Posterior vena cava (tissue), 2 donors: ENCODE measurements around the gene CCDC50. TPM values are rescaled to one million over a fixed set of nuclear protein-coding genes. Genes with fewer than 3 reads are reported as not detected.

Experiments
- DNase-seq: peaks from one replicate; pipeline ENCODE4 v3.0.0-alpha.2; 2020; ENCODE audit warnings: low spot score
- intact Hi-C, 2 donors: fragments of 100-400 bp; cut with DNase I; formaldehyde crosslinking; loops; one replicate each; pipeline versions ENCODE4 v1.14.1 to v1.14.2; 2022 to 2023
- total RNA-seq, 2 donors: library from RNA; stranded (reverse); fragmentation: NEBNext Ultra II Directional; extraction: Animal tissue kit (Norgen Biotek cat#: 25700); gene quantifications; one replicate each; pipeline ENCODE4 v1.2.1, GENCODE V29; 2021
- donor health status: DM: yes; HTN: yes; CAD: no.
- donor health status: DM: yes; HTN: yes; CAD: no.

Gene CCDC50
- total RNA-seq, 2 donors from 2014 or later: 81.7 to 124 TPM

DNA sequence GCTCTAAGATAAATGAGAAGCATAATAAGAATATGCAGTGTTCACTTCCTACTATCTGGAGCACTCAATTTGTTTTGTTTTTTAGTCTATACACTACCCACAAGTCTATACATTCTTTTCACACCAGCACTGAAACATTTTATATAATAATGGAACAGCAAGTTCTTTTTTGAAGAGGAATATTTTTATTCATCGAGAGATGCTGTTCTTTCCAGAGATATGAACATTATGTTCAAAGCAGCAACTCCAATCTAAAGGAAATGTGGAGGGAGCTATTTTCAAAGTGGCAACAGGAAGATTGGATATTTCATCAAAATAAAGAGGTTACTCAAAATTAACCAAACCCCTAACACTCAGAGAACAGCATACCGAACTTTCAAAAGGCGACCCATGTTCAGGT is 115.4 kb downstream of the CCDC50 start:
- intact Hi-C loops: no loop called here
- DNase-seq: no peak

Other genes starting within 250 kb of the CCDC50 start
- gene OSTN, start 130.2 kb upstream of the CCDC50 start, total RNA-seq: not detected
- under 1 TPM; 0.24 to 0.37 TPM for gene UTS2B, start 1.1 kb downstream of the CCDC50 start, total RNA-seq
- gene PYDC2, start 131.8 kb downstream of the CCDC50 start, total RNA-seq: not detected